ENCODE measurements around the gene EBNA1BP2. TPM values are rescaled to one million over a fixed set of nuclear protein-coding genes. Genes with fewer than 3 reads are reported as not detected.
"Not testable (repeated sequence)": the region's sequence is repeated elsewhere in the genome, so short reads cannot be mapped to it uniquely, and the experiment has no call there.

The EBNA1BP2 gene
- total RNA-seq, 2 experiments from 2014 or later, result 14.8 to 15.1 TPM

- Histone ChIP-seq H3K36me3 (ENCODE audit: insufficient read depth, low read length) (no peaks in the 10 kb centered on the region), H3K9me3 (ENCODE audit: control insufficient read depth in 1 of 2, insufficient read depth in 1 of 2, low read length in 2 of 2) (no peaks in the 10 kb centered on the region), H3K4me3 (ENCODE audit: low read length) (no peak overlapping the region), H3K27me3 (ENCODE audit: control insufficient read depth in 1 of 2, insufficient read depth in 2 of 2, low read length in 2 of 2) (peaks cover 2 to 5% of the 10 kb centered on the region in 2 experiments), H3K27ac (ENCODE audit: low read depth in 1 of 2, low read length in 2 of 2) (no peak overlapping the region), H3K4me1 (ENCODE audit: insufficient read depth, low read length) (no peaks in the 10 kb centered on the region)
- ChIA-PET CTCF (no interaction called here), POLR2A (interaction anchor here (0.6 kb wide), 1 partner anchor 1610 kb away, joined by 3 read pairs; no protein-coding TSS in a partner anchor)
- H3K27me3 Mint-ChIP-seq, result peaks cover 28% of the 10 kb centered on the region
- DNase-seq (no peak), ATAC-seq (ENCODE audit: poor library complexity) (no peak)
- no peak overlapping the region for H3K4me3 Mint-ChIP-seq
- no peaks in the 10 kb centered on the region for H3K9me3 Mint-ChIP-seq
- TF ChIP-seq, protein P1, sequence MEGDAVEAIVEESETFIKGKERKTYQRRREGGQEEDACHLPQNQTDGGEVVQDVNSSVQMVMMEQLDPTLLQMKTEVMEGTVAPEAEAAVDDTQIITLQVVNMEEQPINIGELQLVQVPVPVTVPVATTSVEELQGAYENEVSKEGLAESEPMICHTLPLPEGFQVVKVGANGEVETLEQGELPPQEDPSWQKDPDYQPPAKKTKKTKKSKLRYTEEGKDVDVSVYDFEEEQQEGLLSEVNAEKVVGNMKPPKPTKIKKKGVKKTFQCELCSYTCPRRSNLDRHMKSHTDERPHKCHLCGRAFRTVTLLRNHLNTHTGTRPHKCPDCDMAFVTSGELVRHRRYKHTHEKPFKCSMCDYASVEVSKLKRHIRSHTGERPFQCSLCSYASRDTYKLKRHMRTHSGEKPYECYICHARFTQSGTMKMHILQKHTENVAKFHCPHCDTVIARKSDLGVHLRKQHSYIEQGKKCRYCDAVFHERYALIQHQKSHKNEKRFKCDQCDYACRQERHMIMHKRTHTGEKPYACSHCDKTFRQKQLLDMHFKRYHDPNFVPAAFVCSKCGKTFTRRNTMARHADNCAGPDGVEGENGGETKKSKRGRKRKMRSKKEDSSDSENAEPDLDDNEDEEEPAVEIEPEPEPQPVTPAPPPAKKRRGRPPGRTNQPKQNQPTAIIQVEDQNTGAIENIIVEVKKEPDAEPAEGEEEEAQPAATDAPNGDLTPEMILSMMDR (IDR thresholded peaks at IDR 0.05), result no peak
- no peaks in the 10 kb centered on the region for H3K36me3 Mint-ChIP-seq (ENCODE audit: low read depth)
- H3K4me1 Mint-ChIP-seq (ENCODE audit: low read depth), result no peaks in the 10 kb centered on the region
- H3K27ac Mint-ChIP-seq, result no peak overlapping the region
- intact Hi-C loops (cut with DNase I, micrococcal nuclease), result no loop called here
Measured at GRCh38 chr1:43121256-43121900, 50.7 kb downstream of the EBNA1BP2 start.

GRCh38 chr1:43119928-43120586 lies 52.0 kb downstream of the EBNA1BP2 start:
- H3K36me3 ChIP-seq (ENCODE audit: insufficient read depth, low read length); H3K9me3 ChIP-seq (ENCODE audit: control insufficient read depth in 1 of 2, insufficient read depth in 1 of 2, low read length in 2 of 2); intact Hi-C loops (cut with DNase I, micrococcal nuclease); H3K4me3 ChIP-seq (ENCODE audit: low read length); H3K4me1 Mint-ChIP-seq (ENCODE audit: low read depth); H3K27ac ChIP-seq (ENCODE audit: low read depth in 1 of 2, low read length in 2 of 2); H3K36me3 Mint-ChIP-seq (ENCODE audit: low read depth); H3K4me1 ChIP-seq (ENCODE audit: insufficient read depth, low read length); CTCF ChIA-PET; H3K27ac Mint-ChIP-seq; H3K9me3 Mint-ChIP-seq; ATAC-seq (ENCODE audit: poor library complexity); H3K27me3 ChIP-seq (ENCODE audit: control insufficient read depth in 1 of 2, insufficient read depth in 2 of 2, low read length in 2 of 2); DNase-seq; POLR2A ChIA-PET: not testable (repeated sequence)
- H3K4me3 Mint-ChIP-seq, result peak overlapping the region; percentile 22
- H3K27me3 Mint-ChIP-seq, result peaks cover 22% of the 10 kb centered on the region

Small RNAs within 50 kb of the gene (microRNA-seq; reads per million reads assigned to microRNA genes)
- gene MIR6733 (ENCODE audit: borderline microRNAs expressed, borderline replicate concordance), result 2.0 reads per million, percentile 5 among the genes with 10 or more reads in this experiment

Other genes with a start within 250 kb of the EBNA1BP2 start
- 10 to 100 TPM; 78.6 to 80.9 TPM for gene SLC2A1, start 213.4 kb downstream of the EBNA1BP2 start, total RNA-seq
- not detected for gene CFAP57, start within 50 bp of the EBNA1BP2 start, total RNA-seq
- gene TMEM125, start 97.7 kb upstream of the EBNA1BP2 start, total RNA-seq, result not detected
- gene C1orf210, start 113.3 kb upstream of the EBNA1BP2 start, total RNA-seq, result not detected
- not detected for gene TIE1, start 128.7 kb upstream of the EBNA1BP2 start, total RNA-seq
- gene MPL, start 165.5 kb upstream of the EBNA1BP2 start, total RNA-seq, result not detected
- gene CDC20, start 186.7 kb upstream of the EBNA1BP2 start, total RNA-seq, result 1 to 10 TPM; 1.1 to 1.8 TPM
- gene ELOVL1, start 195.7 kb upstream of the EBNA1BP2 start, total RNA-seq, result 10 to 100 TPM; 28.7 to 31.2 TPM
- 10 to 100 TPM; 14.8 to 17.6 TPM for gene MED8, start 217.5 kb upstream of the EBNA1BP2 start, total RNA-seq
- 10 to 100 TPM; 69.7 to 72.5 TPM for gene SZT2, start 217.6 kb upstream of the EBNA1BP2 start, total RNA-seq